Measurements from ENCODE around the gene GLE1.

The GLE1 gene

DNA sequence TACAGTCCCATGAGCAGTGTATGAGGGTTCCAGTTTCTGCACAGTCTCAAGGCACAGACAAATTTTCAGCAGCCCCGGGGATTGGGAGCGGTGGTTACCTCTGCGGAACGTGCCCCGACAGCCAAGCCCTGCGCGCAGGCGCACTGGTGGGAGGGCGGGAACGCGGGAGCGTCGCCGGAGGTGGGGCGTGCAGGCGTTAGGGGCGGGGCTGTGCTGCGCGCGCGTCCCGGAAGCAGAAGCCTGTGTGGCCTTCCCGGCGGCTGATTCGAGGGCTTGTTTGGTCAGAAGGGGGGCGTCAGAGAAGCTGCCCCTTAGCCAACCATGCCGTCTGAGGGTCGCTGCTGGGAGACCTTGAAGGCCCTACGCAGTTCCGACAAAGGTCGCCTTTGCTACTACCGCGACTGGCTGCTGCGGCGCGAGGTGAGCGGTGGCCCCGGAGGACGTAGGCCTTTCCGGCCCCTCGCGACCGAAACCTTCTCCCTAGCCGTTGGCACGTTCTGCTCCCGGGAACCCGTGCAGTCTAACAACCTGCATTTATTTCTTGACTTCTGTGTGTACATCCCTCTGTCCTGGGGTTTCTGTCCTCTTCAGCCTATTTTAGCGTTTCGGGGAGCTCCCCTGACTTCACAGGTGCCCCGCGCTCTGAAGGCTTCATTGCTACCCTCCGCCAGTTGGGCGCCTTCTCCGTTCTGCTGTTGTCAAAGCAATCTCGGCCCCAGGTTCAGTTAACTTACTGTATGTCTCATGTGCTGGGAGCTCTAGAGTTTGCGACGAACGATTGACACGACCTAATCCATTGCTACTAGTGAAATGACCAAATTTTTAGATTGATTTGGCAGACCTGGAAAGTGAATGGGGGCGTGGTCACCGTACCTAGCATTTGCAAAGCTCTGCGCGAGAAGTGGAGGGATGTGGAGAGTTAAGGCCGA lies at the start of gene GLE1:
GLE1 (plus strand) TSS at position 235 of the 929 bp plus-strand sequence; CDS start at position 322, 87 bp downstream.
- H3K4me2 ChIP-seq (ENCODE audit: low read length): peak within 1 kb of the TSS; percentile 79
- H2AFZ ChIP-seq (ENCODE audit: low read length): no peak within 1 kb of the TSS
- no peaks in the 10 kb centered on the region; the same call in 1 of the 2 replicates for H3F3A ChIP-seq (ENCODE audit: insufficient read depth, low read length)
- TF ChIP-seq CTCF (IDR thresholded peaks at IDR 0.05; ENCODE audit: low read length) (no peak), EZH2 (IDR thresholded peaks at IDR 0.05; ENCODE audit: borderline replicate concordance, low read length) (no peak)
- H3K27ac ChIP-seq (ENCODE audit: low read depth, low read length, poor library complexity, severe bottlenecking): peak within 1 kb of the TSS; percentile 16
- H3K9me2 ChIP-seq (ENCODE audit: low read depth, low read length): no peaks in the 10 kb centered on the region
- H4K20me1 ChIP-seq (ENCODE audit: insufficient read depth, low read length): no peaks in the 10 kb centered on the region
- no peaks in the 10 kb centered on the region for H3K27me3 ChIP-seq (ENCODE audit: insufficient read depth, low read length)
- no peaks in the 10 kb centered on the region for H3K9me3 ChIP-seq (ENCODE audit: low read length)
- peak within 1 kb of the TSS; percentile 82 for H3K9ac ChIP-seq (ENCODE audit: low read length)
- H3K36me3 ChIP-seq (ENCODE audit: insufficient read depth, low read length): peaks cover 37% of the 10 kb centered on the region
- peak within 1 kb of the TSS; percentile 91 for H3K4me3 ChIP-seq (ENCODE audit: low read depth, low read length, poor library complexity, severe bottlenecking)
- H3K79me2 ChIP-seq (ENCODE audit: insufficient read depth, low read length): peaks cover 16% of the 10 kb centered on the region
- H3K4me1 ChIP-seq (ENCODE audit: insufficient read depth, low read length, severe bottlenecking): peaks cover 14% of the 10 kb centered on the region

DNA sequence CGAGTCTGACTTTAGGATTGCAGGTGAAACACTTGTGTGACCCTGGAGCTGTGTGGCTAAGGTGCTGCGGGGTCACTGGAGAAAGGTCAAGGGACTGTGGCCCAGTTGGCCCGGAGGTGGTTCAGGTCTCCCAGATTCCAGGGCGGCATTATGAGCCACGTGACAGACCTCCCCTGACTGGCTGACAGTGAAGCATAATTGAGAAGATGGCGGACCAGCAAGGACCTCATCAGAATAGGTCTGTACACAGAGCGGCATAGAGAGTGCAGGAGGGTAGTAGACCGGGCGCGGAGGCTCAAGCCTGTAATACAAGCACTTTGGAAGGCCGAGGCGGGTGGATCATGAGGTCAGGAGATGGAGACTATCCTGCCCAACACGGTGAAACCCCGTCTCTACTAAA lies 49.5 kb upstream of the GLE1 start:
- Histone ChIP-seq H2AFZ (ENCODE audit: low read length) (no peak overlapping the region), H3K4me1 (ENCODE audit: insufficient read depth, low read length, severe bottlenecking) (peaks cover 12% of the 10 kb centered on the region), H3K27ac (ENCODE audit: low read depth, low read length, poor library complexity, severe bottlenecking) (no peak overlapping the region), H3K79me2 (ENCODE audit: insufficient read depth, low read length) (0 out of 2 replicates have a peak, but pooled peaks cover 7% of the 10 kb centered on the region), H3K4me3 (ENCODE audit: low read depth, low read length, poor library complexity, severe bottlenecking) (no peak overlapping the region), H3K9me3 (ENCODE audit: low read length) (no peaks in the 10 kb centered on the region), H3K9me2 (ENCODE audit: low read depth, low read length) (no peaks in the 10 kb centered on the region), H4K20me1 (ENCODE audit: insufficient read depth, low read length) (no peaks in the 10 kb centered on the region), H3K4me2 (ENCODE audit: low read length) (no peak overlapping the region), H3K9ac (ENCODE audit: low read length) (no peak overlapping the region), H3K36me3 (ENCODE audit: insufficient read depth, low read length) (peaks cover 9% of the 10 kb centered on the region), H3F3A (ENCODE audit: insufficient read depth, low read length) (no peaks in the 10 kb centered on the region), H3K27me3 (ENCODE audit: insufficient read depth, low read length) (no peaks in the 10 kb centered on the region)
- TF ChIP-seq CTCF (IDR thresholded peaks at IDR 0.05; ENCODE audit: low read length): no peak
- no peak for TF ChIP-seq EZH2 (IDR thresholded peaks at IDR 0.05; ENCODE audit: borderline replicate concordance, low read length)

- Histone ChIP-seq H3K4me2 (ENCODE audit: low read length) (peak within 1 kb of the TSS; percentile 78), H3K27ac (ENCODE audit: low read depth, low read length, poor library complexity, severe bottlenecking) (peak within 1 kb of the TSS; percentile 59), H2AFZ (ENCODE audit: low read length) (no peak within 1 kb of the TSS), H3K79me2 (ENCODE audit: insufficient read depth, low read length) (0 out of 2 replicates have a peak, but pooled peaks cover 7% of the 10 kb centered on the region), H3K9ac (ENCODE audit: low read length) (peak within 1 kb of the TSS; percentile 85), H3K27me3 (ENCODE audit: insufficient read depth, low read length) (no peaks in the 10 kb centered on the region), H4K20me1 (ENCODE audit: insufficient read depth, low read length) (no peaks in the 10 kb centered on the region), H3K9me3 (ENCODE audit: low read length) (no peaks in the 10 kb centered on the region), H3K9me2 (ENCODE audit: low read depth, low read length) (no peaks in the 10 kb centered on the region), H3K36me3 (ENCODE audit: insufficient read depth, low read length) (peaks cover 20% of the 10 kb centered on the region), H3F3A (ENCODE audit: insufficient read depth, low read length) (no peaks in the 10 kb centered on the region), H3K4me1 (ENCODE audit: insufficient read depth, low read length, severe bottlenecking) (peaks cover 12% of the 10 kb centered on the region), H3K4me3 (ENCODE audit: low read depth, low read length, poor library complexity, severe bottlenecking) (peak within 1 kb of the TSS; percentile 84)
- TF ChIP-seq CTCF (IDR thresholded peaks at IDR 0.05; ENCODE audit: low read length): no peak
- TF ChIP-seq EZH2 (IDR thresholded peaks at IDR 0.05; ENCODE audit: borderline replicate concordance, low read length): no peak
Observed at GRCh38 chr9:128455849-128456612, 48.5 kb upstream of the GLE1 start, which contains the start of gene ODF2. ODF2 (plus strand) TSS chr9:128456006; CDS start chr9:128456092, 86 bp downstream.

Data from OCI-LY1 (cell line).